Stimulated activated CD8-positive, alpha-beta memory T cell treated with anti-CD3 and anti-CD28 coated beads, Interleukin-12 subunit alpha, Interleukin-12 subunit beta, amount 100 ng/mL, for 1 hour (primary cell): Measurements from ENCODE around the gene FBXW11.

ENCODE experiments used
- DNase-seq: peaks from one replicate; pipeline ENCODE4 v3.0.0-alpha.2; 2020; ENCODE audit warnings: low read depth

FBXW11 gene

GRCh38 chr5:171840711-171841522 is 165.5 kb downstream of the FBXW11 start:
- no peak for DNase-seq

- DNase-seq, result no peak
These were observed 166.4 kb downstream of the FBXW11 start for GRCh38 chr5:171840066-171840465.

DNA sequence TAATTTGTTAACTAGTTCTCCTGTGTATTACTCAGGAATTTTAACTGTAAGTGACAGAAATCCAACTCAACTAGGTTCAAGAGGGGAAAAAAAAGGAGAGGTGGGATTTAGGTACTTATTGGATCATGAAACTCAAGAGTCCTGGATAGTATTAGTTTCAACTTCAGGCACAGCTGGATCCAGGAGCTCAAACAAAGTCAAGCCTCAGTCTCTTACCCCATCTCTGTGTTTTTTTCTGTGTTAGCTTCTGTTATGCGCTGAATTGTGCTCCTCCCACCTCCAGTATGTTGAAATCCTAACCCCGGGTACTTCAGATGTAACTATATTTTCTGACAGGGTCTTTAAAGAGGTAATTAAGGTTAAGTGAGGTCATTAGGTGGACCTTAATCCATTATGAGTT is 167.3 kb downstream of the FBXW11 start:
- DNase-seq, result no peak

DNA sequence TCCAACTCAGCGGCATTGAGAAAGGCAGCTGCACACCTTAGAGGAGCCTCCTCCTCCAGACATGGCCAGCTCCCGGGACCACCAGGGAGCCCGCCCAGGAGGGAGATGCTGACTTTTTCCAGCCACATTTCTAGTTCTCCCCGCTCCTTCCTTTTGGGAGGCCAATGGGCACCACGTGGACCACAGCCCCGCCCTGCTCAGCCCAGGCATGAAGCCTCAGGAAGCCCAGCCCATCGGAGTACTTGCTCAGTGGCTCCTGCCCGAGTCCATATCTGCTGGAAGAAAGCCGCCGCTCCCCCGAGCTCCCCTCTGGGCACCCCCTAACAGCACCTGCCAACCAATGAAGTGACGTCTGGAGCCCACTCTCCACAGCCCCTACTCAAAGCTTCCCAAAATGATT is 168.4 kb downstream of the FBXW11 start:
- no peak for DNase-seq

DNA sequence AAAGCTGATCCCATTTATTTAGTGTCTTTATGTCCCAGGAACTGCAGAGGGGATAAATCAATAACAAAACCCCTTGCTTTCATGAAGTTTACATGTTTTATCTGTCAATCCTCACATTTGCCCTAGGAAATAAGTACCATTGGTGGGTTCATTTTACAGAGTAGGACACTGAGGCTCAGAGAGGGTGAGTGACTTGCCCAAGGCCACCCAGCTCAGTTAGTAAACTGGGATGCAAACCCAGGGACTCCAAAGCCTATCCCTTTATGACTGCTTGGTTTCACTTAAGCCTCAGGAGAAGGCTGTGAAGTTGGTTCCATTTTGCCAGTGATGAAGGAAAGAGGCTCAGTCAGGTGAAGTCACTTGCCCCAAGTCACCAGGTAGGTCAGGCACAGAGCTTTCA is 168.9 kb downstream of the FBXW11 start:
- DNase-seq, result no peak

DNA sequence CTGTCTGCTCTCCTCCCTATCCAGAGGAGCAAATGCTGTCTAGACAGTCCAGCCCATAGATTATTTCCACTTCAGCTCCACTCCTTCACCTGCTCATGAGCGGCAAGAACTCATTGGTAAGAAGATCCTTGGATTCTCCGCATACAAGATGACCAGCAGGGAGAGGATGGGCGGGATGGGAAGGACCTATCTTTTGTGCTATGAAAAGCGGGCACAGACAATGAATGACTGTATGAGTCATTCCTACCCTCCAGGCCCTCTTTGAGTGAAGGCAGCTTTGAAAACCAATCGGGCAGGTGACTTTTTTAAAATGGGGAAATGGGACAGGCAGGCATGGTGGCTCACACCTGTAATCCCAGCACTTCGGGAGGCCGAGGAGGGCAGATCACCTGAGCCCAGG is 171.4 kb downstream of the FBXW11 start:
- DNase-seq, result no peak

DNA sequence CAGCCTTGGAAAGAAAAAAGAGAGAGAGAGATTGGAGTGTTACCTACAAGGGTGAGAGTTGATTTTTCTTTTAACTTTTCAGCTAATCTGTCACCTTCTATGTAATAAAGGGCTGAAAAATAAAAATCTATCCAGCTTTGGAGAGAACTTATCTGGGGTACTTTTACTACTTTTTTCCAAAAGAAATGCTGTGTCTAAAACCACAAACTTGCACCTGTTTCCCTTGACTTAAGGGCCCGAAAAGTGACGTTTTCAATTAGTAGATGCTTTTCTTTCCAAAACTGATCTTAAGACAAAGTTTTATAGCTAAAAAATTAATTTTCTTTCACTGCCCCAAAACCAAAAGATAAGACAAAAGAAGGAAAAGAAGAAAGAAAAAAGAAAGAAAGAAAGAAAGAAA is 172.0 kb downstream of the FBXW11 start:
- no peak for DNase-seq

- DNase-seq, result no peak
These were observed 173.7 kb downstream of the FBXW11 start for GRCh38 chr5:171832775-171833174.

DNA sequence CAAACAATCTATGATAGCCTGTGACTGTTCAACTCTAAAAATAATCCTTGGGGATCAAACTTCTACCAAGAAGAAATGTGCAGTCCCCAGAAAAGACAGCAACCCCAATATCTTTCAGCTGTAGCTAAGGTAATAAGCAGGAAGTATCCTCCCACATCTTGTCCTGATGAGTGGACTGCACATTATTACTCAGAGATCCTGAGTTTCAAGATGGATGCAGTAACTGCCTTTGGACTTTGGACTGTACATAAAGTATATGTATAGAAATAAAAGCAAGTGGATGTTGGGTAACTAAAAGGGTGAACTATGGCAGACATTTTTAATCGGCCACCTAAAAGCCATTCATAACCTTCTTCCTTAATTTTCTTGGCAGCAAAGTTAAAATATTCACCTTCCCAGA is 175.8 kb downstream of the FBXW11 start:
- no peak for DNase-seq

GRCh38 chr5:171827162-171827561 is 179.3 kb downstream of the FBXW11 start:
- no peak for DNase-seq

DNA sequence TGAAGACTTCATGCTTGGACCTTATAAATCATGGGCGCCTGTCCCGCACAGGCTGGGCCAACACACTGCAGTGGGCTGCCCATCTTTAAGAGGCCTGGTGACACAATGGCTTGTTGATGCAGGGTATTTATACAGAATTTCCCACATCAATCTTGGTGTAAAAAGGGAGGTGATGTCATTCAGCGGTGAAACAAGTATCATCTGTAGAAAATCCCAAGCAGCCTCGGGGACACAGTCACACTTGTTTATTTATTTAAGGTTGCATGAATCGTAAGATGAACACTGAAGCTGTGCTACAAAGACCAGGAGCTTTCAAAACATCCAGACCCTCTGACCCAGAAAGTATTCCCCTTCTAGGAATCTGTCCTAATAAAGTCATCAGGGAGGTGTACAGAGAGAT is 180.3 kb downstream of the FBXW11 start:
- DNase-seq, result no peak

- no peak for DNase-seq
These were observed 181.4 kb downstream of the FBXW11 start for GRCh38 chr5:171825051-171825450.

GRCh38 chr5:171823269-171823668 is 183.2 kb downstream of the FBXW11 start:
- DNase-seq, result no peak

- no peak for DNase-seq
These were observed 185.2 kb downstream of the FBXW11 start for GRCh38 chr5:171821286-171821685.

DNA sequence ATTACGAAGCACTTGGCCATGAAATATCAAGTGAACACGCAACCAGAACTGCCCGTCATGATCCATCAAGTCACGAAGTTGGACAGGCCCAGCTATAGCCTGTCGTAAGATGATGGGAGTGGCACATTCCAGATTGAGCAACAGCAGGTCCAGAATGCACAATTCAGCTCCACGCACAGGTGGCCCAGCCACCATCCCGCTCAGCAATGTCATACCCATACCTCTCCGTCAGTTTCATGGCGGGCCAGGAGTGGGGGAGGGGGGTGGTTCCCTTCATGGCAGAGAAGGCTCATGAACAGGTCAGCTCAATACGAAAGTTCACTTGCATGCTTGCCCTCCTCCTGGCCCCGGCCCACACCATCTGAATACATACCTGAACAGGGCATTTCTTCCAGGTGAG is 185.9 kb downstream of the FBXW11 start:
- no peak for DNase-seq

DNA sequence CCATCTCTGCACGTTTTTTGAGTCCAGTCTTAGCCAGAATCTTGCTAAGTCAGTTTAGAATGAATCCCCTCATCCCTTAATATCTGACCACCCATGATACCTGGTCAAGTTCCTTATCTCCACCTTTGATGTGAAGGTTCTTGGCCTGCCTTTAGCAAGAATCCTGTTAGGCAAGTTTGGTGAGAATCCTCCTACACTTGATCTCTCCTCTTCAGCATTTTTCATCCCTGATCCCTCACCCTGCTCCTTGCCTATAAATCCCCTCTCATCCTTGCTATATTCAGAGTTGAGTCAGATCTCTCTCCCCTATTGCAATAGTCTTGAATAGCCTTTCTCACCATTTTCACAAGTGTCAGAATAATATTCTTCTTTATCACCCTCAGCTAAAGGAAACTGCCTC is 189.8 kb downstream of the FBXW11 start:
- DNase-seq, result no peak

GRCh38 chr5:171813813-171814490 is 192.5 kb downstream of the FBXW11 start:
- DNase-seq, result no peak

DNA sequence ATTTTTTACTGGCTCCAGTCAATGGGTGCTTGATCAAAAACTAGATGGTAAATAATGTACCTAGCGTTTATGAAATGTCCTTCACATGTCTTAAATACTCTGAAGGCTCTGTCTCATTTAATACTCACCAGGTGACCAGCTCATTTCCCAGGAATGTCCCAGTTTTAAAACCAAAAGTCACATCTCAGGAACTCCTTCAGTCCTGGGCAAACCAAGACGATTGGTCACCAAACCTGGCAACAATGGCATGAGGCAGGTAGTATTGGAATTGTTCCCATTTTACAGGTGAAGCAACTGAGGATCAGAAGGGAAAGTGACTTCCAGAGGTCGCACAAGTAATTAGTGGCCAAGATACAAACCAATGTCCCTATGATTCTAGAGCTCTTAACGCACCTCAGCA is 193.2 kb downstream of the FBXW11 start:
- DNase-seq, result no peak
